Fibroblast of mammary gland (primary cell): ENCODE results near the gene KIZ.

ENCODE experiments used
- DNase-seq: peaks from one replicate; pipeline ENCODE4 v3.0.0-alpha.2; 2010; ENCODE audit warnings: low read depth
- H3K4me3 ChIP-seq: 2 replicates; pipeline ENCODE4 v1.5.1; 2011; ENCODE audit warnings: low read depth, mild to moderate bottlenecking, low read length, moderate library complexity; ENCODE audit not compliant: control insufficient read depth
- CTCF ChIP-seq: conservative IDR thresholded peaks from 2 replicates; pipeline ENCODE4 v1.5.1; 2011; ENCODE audit warnings: low read depth, low read length, inconsistent platforms; ENCODE audit not compliant: control insufficient read depth, insufficient read depth

The KIZ gene

DNA sequence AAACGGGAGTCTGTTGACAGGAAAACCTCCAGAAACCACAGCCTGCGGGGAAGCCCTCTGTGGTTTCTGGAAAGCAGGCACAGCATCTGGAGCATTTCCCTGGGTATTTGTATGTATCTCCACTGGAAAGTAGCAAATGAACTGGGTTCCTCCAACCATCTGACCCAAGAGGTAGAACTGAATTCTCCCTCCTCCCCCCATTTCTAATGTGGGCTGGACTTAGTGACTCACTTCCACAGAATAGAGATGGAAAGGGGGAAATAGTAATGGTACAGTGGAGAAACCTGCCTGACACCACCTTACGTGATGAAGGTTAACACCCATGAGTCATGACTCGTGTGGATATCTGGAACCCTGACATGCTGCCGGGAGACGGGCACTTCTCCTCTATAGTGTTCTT lies 125.4 kb downstream of the KIZ start:
- H3K4me3 ChIP-seq = no peak overlapping the region
- no peak for TF ChIP-seq CTCF
- DNase-seq = peak; percentile 17

- DNase-seq = no peak
- no peak for TF ChIP-seq CTCF
- H3K4me3 ChIP-seq = no peak overlapping the region
Measured at GRCh38 chr20:21257192-21257591, 131.3 kb downstream of the KIZ start.

- TF ChIP-seq CTCF = no peak
- H3K4me3 ChIP-seq = no peak overlapping the region
- DNase-seq = no peak
Measured at GRCh38 chr20:21258411-21258810, 132.5 kb downstream of the KIZ start.

GRCh38 chr20:21259346-21259745 lies 133.5 kb downstream of the KIZ start:
- TF ChIP-seq CTCF = no peak
- DNase-seq = no peak

DNA sequence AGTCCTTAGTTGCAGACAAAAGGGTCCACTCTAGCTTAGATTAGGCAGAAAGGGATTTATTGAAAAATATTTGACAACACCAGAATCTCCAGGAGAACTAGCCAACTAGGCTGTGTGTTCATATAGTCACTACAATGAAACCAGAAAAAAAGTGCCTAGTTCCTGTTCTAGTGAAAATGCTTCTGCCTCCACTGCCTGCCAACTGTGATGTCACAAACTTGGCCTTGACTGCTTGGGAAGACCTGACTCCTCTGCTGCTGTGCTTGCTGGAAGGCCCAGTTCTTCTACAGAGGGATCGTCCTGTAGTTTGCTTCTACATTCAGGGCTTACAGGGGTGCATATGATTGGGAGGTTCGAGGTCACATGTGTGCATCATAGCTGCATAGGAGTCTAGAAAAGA lies 136.9 kb downstream of the KIZ start:
- no peak for TF ChIP-seq CTCF
- no peak for DNase-seq
- H3K4me3 ChIP-seq = no peak overlapping the region

More at GRCh38 chr20:21259346-21259745, 133.5 kb downstream of the KIZ start:
- no peak overlapping the region for H3K4me3 ChIP-seq

GRCh38 chr20:21265261-21266190 lies 139.6 kb downstream of the KIZ start:
- TF ChIP-seq CTCF = no peak
- DNase-seq = no peak
- no peak overlapping the region for H3K4me3 ChIP-seq
